ENCODE data around the gene CDH24. TPM values are rescaled to one million over a fixed set of nuclear protein-coding genes. Genes with fewer than 3 reads are reported as not detected.
A peak's percentile ranks its signal among the peaks of the same experiment; 100 is the strongest.
"Not testable (repeated sequence)": the region's sequence is repeated elsewhere in the genome, so short reads cannot be mapped to it uniquely, and the experiment has no call there.

The CDH24 gene
- total RNA-seq, 1 donor from 2014 or later, result 5.9 TPM

DNA sequence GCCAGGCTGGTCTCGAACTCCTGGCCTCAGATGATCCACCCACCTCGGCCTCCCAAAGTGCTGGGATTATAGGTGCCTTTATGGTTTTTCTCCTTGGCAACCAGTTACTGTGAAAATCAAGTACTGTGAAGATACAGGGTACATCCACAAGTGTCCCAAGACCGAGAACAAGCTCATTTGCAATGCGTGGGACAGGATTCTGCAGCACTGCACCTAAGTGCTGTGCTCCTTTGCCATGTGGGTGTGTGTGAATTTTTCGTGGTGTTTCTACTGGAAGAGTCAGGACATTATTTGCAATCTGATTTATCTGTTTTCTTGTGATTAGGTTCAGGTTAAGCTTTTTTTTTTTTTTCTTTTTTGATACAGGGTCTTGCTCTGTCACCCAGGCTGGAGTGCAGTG is 40.2 kb downstream of the CDH24 start:
- DNase-seq (ENCODE audit: low read depth), result no peak
- TF ChIP-seq CTCF (IDR thresholded peaks at IDR 0.05; ENCODE audit: insufficient read depth, low read length, poor library complexity, severe bottlenecking), result no peak
- no peaks in the 10 kb centered on the region for H3K36me3 ChIP-seq (ENCODE audit: control insufficient read depth, insufficient read depth, low read length)
- H3K4me3 ChIP-seq (ENCODE audit: low read depth, low read length), result no peak overlapping the region
- no peaks in the 10 kb centered on the region for H3K27me3 ChIP-seq (ENCODE audit: control insufficient read depth, insufficient read depth, low read length)

GRCh38 chr14:23015618-23016017 is 41.7 kb downstream of the CDH24 start:
- DNase-seq (ENCODE audit: low read depth), result no peak
- no peaks in the 10 kb centered on the region for H3K27me3 ChIP-seq (ENCODE audit: control insufficient read depth, insufficient read depth, low read length)
- H3K4me3 ChIP-seq (ENCODE audit: low read depth, low read length), result no peak overlapping the region
- TF ChIP-seq CTCF (IDR thresholded peaks at IDR 0.05; ENCODE audit: insufficient read depth, low read length, poor library complexity, severe bottlenecking), result no peak
- no peaks in the 10 kb centered on the region for H3K36me3 ChIP-seq (ENCODE audit: control insufficient read depth, insufficient read depth, low read length)

DNA sequence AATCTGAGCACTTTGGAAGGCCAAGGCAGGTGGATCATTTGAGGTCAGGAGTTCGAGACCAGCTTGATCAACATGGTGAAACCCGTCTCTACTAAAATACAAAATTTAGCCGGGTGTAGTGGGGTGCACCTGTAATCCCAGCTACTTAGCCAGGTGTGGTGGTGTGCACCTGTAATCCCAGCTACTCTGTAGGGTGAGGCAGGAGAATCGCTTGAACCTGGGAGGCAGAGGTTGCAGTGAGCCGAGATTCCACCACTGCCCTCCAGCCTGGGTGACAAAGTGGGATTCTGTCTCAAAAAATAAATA is 43.6 kb downstream of the CDH24 start:
- H3K4me3 ChIP-seq (ENCODE audit: low read depth, low read length); H3K27me3 ChIP-seq (ENCODE audit: control insufficient read depth, insufficient read depth, low read length); DNase-seq (ENCODE audit: low read depth); H3K36me3 ChIP-seq (ENCODE audit: control insufficient read depth, insufficient read depth, low read length): not testable (repeated sequence)

GRCh38 chr14:23013054-23013748 is 44.1 kb downstream of the CDH24 start:
- DNase-seq (ENCODE audit: low read depth), result no peak
- TF ChIP-seq CTCF (IDR thresholded peaks at IDR 0.05; ENCODE audit: insufficient read depth, low read length, poor library complexity, severe bottlenecking), result no peak
- H3K27me3 ChIP-seq (ENCODE audit: control insufficient read depth, insufficient read depth, low read length), result no peaks in the 10 kb centered on the region
- no peaks in the 10 kb centered on the region for H3K36me3 ChIP-seq (ENCODE audit: control insufficient read depth, insufficient read depth, low read length)
- no peak overlapping the region for H3K4me3 ChIP-seq (ENCODE audit: low read depth, low read length)

GRCh38 chr14:23009939-23010726 is 47.2 kb downstream of the CDH24 start, which contains the start of gene C14orf93:
C14orf93 (minus strand) TSS chr14:23010143; CDS start chr14:22999023, 11,120 bp downstream.
- H3K36me3 ChIP-seq (ENCODE audit: control insufficient read depth, insufficient read depth, low read length), result no peaks in the 10 kb centered on the region
- no peak for DNase-seq (ENCODE audit: low read depth)
- no peaks in the 10 kb centered on the region for H3K27me3 ChIP-seq (ENCODE audit: control insufficient read depth, insufficient read depth, low read length)
- TF ChIP-seq CTCF (IDR thresholded peaks at IDR 0.05; ENCODE audit: insufficient read depth, low read length, poor library complexity, severe bottlenecking), result no peak
- H3K4me3 ChIP-seq (ENCODE audit: low read depth, low read length), result peak within 1 kb of the TSS; percentile 50

DNA sequence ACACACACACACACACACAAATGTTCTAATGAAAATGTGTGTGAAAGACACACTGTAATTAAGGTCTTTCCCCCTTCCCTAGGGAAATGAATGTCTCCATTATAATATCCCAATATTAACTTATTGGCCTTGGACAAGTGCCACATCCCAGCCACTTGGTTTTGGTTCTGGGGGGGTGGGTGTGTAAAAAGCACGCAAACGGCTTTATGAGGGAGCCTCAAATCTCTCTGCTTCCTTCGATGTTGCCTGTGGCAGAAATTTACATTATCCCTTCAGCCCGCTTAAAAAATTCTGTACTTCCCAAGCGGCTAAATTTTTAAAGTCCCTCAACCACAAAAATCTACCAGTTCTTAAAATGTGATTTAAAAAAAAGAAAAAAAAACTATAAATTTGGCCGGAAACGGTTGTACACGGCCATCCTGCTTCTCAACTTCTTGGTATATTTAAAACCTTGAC is 47.8 kb downstream of the CDH24 start:
- Histone ChIP-seq H3K27me3 (ENCODE audit: control insufficient read depth, insufficient read depth, low read length) (no peaks in the 10 kb centered on the region), H3K4me3 (ENCODE audit: low read depth, low read length) (peak overlapping the region; percentile 50), H3K36me3 (ENCODE audit: control insufficient read depth, insufficient read depth, low read length) (no peaks in the 10 kb centered on the region)
- DNase-seq (ENCODE audit: low read depth), result no peak
- no peak for TF ChIP-seq CTCF (IDR thresholded peaks at IDR 0.05; ENCODE audit: insufficient read depth, low read length, poor library complexity, severe bottlenecking)
